Transverse colon (tissue), 4 donors: ENCODE data around the gene GSDME. TPM values are rescaled to one million over a fixed set of nuclear protein-coding genes. Genes with fewer than 3 reads are reported as not detected.

Experiments
- DNase-seq: peaks from one replicate; pipeline ENCODE4 v3.0.0-alpha.2; 2019
- H3K27ac ChIP-seq, 4 donors: fragments of 200-600 bp; sonication (generic); 2 replicates each; pipeline ENCODE4 v1.5.1; 2016 to 2018; ENCODE audit warnings: inconsistent platforms in 4 of 4
- H3K27me3 ChIP-seq: fragments of 200-600 bp; sonication (generic); 2 replicates; pipeline ENCODE4 v1.5.1; 2017; ENCODE audit warnings: inconsistent platforms
- H3K36me3 ChIP-seq, 4 donors: fragments of 200-600 bp; sonication (generic); 2 replicates each; pipeline ENCODE4 v1.5.1; 2017 to 2019; ENCODE audit warnings: inconsistent platforms in 4 of 4
- H3K4me1 ChIP-seq, 4 donors: fragments of 200-600 bp; sonication (generic); 2 replicates each; pipeline ENCODE4 v1.5.1; 2017 to 2020; ENCODE audit warnings: inconsistent platforms in 4 of 4
- H3K4me3 ChIP-seq, 4 donors: fragments of 200-600 bp; sonication (generic); 1 replicate in 1 of 4; 2 replicates in 3 of 4; pipeline versions ENCODE4 v1.5.1 to v1.6.1; 2017 to 2019; ENCODE audit warnings: inconsistent platforms in 4 of 4
- H3K9me3 ChIP-seq, 2 donors: fragments of 200-600 bp; sonication (generic); 2 replicates each; pipeline ENCODE4 v1.5.1; 2017 to 2019; ENCODE audit warnings: inconsistent platforms in 2 of 2
- EP300 ChIP-seq: sonication (generic); formaldehyde crosslinking; IDR thresholded peaks from one replicate; pipeline ENCODE4 v1.6.1; 2017; ENCODE audit warnings: antibody characterized with exemption, low read depth
- POLR2A ChIP-seq: fragments of 450-650 bp; IDR thresholded peaks from one replicate; pipeline ENCODE4 v1.6.1; 2016; ENCODE audit warnings: antibody characterized with exemption, mild to moderate bottlenecking, moderate library complexity
- POLR2AphosphoS5 ChIP-seq, 3 donors: sonication (generic); formaldehyde crosslinking; IDR thresholded peaks; one replicate each; pipeline ENCODE4 v1.6.1; 2016; ENCODE audit warnings: antibody characterized with exemption in 3 of 3
- WGBS, 2 donors: methylation state at CpG; one replicate each; pipeline ENCODE4 v1.1.5; 2018; ENCODE audit warnings: low coverage in 1 of 2; 5-methylcytosine and 5-hydroxymethylcytosine counted together
- in situ Hi-C, 4 donors: fragments of 200-750 bp; cut with MboI; loops; one replicate each; pipeline versions ENCODE4 v1.15.0 to v1.15.1; 2017; ENCODE audit warnings: low sequenced_read_pairs in 3 of 4, low pct_ligation_motif_present in 1 of 4, low pct_unique_long_range_greater_than_20kb in 1 of 4
- intact Hi-C: fragments of 100-400 bp; cut with DNase I; formaldehyde crosslinking; loops from one replicate; pipeline ENCODE4 v1.15.1; 2023; ENCODE audit warnings: low total_unique reads
- total RNA-seq, 4 donors: library from RNA; depleted of rRNA; stranded (reverse); fragments of >200 nt; gene quantifications; one replicate each; pipeline ENCODE4 v1.1.0, GENCODE V29; 2016
- TF ChIP-seq, protein P1 (sequence below), 5 experiments: fragments of 200-600 bp in 3 of 5; fragments of 450-650 bp in 2 of 5; sonication (generic) in 3 of 5; IDR thresholded peaks; 1 replicate in 2 of 5; 2 replicates in 3 of 5; pipeline ENCODE4 v1.5.1; 2016 to 2017; ENCODE audit warnings: antibody characterized with exemption in 5 of 5, inconsistent platforms in 3 of 5, mild to moderate bottlenecking in 2 of 5, moderate library complexity in 1 of 5

GSDME gene
- total RNA-seq, 4 donors from 2014 or later, result 2.2 to 5.2 TPM; not detected in 2

DNA sequence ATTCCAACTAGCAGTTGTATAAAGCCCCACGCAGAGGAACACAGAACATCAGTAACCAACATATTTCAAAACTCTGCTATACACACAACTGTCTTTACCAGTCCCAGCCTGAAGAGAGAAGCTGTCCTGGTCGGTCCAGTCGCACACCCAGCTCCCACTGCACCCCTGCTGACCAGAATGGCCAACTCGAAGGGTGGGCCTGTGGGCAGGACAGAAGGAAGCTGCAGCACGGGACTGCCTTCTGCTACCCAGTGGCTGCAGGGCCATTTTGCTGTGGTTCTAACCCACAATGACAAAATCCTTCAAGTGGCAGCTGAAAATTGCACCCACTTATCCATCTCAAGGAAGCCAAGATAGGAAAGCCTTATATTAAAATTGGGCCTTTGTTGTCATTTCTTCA lies 48.2 kb downstream of the GSDME start:
- no peaks in the 10 kb centered on the region for H3K9me3 ChIP-seq
- no peaks in the 10 kb centered on the region for H3K4me1 ChIP-seq
- 93% methylated on average over 5 of the region's 5 CpGs; no CpG with 5 or more reads in 1 of the 2 donors for WGBS, 2 donors
- no peak for DNase-seq
- H3K4me3 ChIP-seq, result no peak overlapping the region
- TF ChIP-seq EP300, result no peak
- TF ChIP-seq POLR2AphosphoS5 (IDR thresholded peaks at IDR 0.05), result no peak
- TF ChIP-seq, protein P1, sequence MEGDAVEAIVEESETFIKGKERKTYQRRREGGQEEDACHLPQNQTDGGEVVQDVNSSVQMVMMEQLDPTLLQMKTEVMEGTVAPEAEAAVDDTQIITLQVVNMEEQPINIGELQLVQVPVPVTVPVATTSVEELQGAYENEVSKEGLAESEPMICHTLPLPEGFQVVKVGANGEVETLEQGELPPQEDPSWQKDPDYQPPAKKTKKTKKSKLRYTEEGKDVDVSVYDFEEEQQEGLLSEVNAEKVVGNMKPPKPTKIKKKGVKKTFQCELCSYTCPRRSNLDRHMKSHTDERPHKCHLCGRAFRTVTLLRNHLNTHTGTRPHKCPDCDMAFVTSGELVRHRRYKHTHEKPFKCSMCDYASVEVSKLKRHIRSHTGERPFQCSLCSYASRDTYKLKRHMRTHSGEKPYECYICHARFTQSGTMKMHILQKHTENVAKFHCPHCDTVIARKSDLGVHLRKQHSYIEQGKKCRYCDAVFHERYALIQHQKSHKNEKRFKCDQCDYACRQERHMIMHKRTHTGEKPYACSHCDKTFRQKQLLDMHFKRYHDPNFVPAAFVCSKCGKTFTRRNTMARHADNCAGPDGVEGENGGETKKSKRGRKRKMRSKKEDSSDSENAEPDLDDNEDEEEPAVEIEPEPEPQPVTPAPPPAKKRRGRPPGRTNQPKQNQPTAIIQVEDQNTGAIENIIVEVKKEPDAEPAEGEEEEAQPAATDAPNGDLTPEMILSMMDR (IDR thresholded peaks at IDR 0.05), result no peak
- TF ChIP-seq POLR2A, result no peak
- no peaks in the 10 kb centered on the region for H3K27me3 ChIP-seq
- in situ Hi-C loops (no loop called here), intact Hi-C loops (no loop called here)
- no peaks in the 10 kb centered on the region for H3K36me3 ChIP-seq
- no peak overlapping the region for H3K27ac ChIP-seq

DNA sequence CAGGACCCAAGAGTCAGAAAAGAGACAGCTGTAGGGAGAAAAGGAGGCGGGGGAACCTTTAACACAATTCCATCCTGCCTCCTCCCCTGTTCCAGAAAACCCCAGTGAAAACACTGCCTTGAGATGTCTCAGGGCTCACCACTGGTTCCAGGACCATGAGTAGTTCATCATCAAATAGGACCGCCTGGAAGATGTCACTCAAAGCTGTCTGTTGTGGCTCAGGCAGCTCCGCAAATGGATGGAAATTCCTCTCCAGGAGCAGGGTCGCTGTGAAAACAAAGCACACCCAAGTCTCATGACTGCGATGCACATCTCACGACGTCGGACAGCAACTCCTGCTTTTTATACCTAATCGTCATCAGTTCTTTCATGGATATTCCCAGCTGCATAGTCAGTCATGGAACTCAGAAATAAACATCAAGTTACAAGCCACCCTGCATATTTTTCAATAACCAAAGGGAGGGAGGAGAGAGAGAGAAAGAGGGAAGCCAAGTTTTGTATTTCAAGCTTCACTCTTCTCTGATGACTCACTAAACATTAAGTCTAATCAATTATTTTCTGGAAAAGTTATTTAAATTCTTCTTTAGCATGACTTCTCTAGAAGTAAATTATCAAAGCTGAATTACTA lies 49.2 kb downstream of the GSDME start:
- no peaks in the 10 kb centered on the region for H3K9me3 ChIP-seq
- intact Hi-C loops, result no loop called here
- no peak overlapping the region for H3K4me3 ChIP-seq
- TF ChIP-seq POLR2AphosphoS5 (IDR thresholded peaks at IDR 0.05) (no peak), EP300 (no peak), POLR2A (no peak)
- TF ChIP-seq, protein P1 (IDR thresholded peaks at IDR 0.05), result no peak
- H3K27ac ChIP-seq, result no peak overlapping the region
- H3K36me3 ChIP-seq, result no peaks in the 10 kb centered on the region
- H3K4me1 ChIP-seq, result no peaks in the 10 kb centered on the region
- no peak for DNase-seq
- in situ Hi-C loops, result no loop called here
- H3K27me3 ChIP-seq, result no peaks in the 10 kb centered on the region
- WGBS, 2 donors, result 68 to 88% methylated on average over 1 to 9 of the region's 9 CpGs

DNA sequence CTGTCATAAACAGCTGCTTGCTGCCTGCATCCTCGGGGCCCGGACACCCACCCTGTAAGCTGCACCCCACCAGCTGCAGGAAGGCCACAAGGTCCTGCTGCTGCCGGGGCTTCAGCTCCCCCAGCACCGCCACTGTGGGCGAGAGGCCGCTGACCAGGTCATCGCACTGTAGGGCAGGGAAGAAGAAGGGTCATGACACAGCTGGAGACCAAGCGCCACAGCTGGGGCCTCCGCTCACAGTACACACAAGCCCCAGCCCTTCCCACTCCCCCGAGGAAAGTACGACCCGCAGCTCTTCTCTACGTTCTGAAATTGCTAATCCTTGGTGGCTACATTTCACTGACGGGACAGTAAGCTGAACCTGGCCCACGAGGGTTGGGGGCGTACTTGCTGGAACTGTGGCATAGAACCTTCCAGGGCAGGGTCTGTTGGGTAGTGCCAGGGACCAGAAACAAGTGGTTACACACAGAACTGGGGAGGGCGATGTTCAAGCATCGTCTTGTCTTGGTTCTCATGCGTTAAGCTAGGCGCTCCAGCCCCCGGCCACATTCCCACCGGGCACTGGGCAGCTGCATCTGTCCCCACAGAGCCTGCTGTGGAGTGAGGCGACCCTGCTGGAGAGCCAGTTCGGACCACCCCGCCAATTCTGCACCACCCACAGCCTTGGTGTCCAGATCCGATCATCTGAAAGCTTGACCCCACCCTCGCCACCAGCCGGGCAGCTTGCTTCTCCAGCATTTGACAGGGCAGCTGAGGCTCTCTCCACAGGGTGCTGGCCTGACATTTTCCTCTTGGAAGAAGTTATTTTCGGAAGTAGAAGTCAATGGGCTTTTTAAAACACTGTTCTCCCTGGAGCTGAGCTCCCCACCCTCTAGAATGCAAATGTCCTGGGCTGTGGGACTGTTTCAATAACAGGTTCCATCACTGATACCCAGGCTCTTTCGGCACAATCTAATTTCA lies 50.8 kb downstream of the GSDME start:
- no peak overlapping the region for H3K27ac ChIP-seq
- intact Hi-C loops (no loop called here), in situ Hi-C loops (no loop called here)
- H3K4me1 ChIP-seq, result no peaks in the 10 kb centered on the region
- no peaks in the 10 kb centered on the region for H3K9me3 ChIP-seq
- TF ChIP-seq POLR2AphosphoS5 (IDR thresholded peaks at IDR 0.05), result no peak
- TF ChIP-seq, protein P1 (IDR thresholded peaks at IDR 0.05), result no peak
- TF ChIP-seq EP300, result no peak
- TF ChIP-seq POLR2A, result no peak
- DNase-seq, result no peak
- no peaks in the 10 kb centered on the region for H3K27me3 ChIP-seq
- no peaks in the 10 kb centered on the region for H3K36me3 ChIP-seq
- WGBS, 2 donors, result 92 to 97% methylated on average over 5 to 30 of the region's 30 CpGs
- H3K4me3 ChIP-seq, result no peak overlapping the region

DNA sequence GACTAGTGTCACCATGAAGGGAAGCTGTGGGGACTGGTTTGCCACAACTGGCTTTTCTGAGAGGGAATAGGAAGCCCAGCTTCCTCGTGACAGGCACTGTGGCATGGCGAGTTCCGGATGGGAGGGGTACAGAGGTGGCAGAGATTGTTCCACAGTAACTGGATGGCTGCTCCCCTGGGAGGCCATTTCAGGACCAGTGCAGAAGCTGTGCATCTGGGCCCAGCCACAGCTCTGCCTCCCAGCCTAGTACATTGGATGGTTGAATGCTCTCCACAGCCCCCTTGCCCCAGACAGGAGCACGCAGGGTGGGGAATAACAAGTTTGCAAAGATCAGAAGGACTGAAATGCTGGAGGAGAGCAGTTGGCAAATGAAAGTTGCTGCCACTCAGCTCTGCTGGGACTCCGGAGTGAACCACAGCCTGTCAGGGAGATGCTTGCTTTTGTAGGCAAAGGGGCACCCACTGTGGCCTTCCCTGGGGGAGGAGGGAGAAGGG lies 51.8 kb downstream of the GSDME start:
- Histone ChIP-seq H3K27me3 (no peaks in the 10 kb centered on the region), H3K27ac (no peak overlapping the region), H3K36me3 (no peaks in the 10 kb centered on the region), H3K4me3 (no peak overlapping the region), H3K4me1 (no peaks in the 10 kb centered on the region), H3K9me3 (no peaks in the 10 kb centered on the region)
- intact Hi-C loops (no loop called here), in situ Hi-C loops (no loop called here)
- no peak for DNase-seq
- WGBS, 2 donors, result 75% methylated on average over 5 of the region's 5 CpGs; no CpG with 5 or more reads in 1 of the 2 donors
- TF ChIP-seq EP300 (no peak), POLR2A (no peak), POLR2AphosphoS5 (IDR thresholded peaks at IDR 0.05) (no peak)
- TF ChIP-seq, protein P1 (IDR thresholded peaks at IDR 0.05), result no peak
